ENCODE measurements around the gene PRDM1. TPM values are rescaled to one million over a fixed set of nuclear protein-coding genes. Genes with fewer than 3 reads are reported as not detected.

PRDM1 gene
- total and polyA plus RNA-seq, 8 donors, result 5.5 to 11.1 (median 8.8) TPM

- DNase-seq, result no peak
- H3K9me3 ChIP-seq, result no peaks in the 10 kb centered on the region
- no peaks in the 10 kb centered on the region for H3K27me3 ChIP-seq
- ATAC-seq, result no peak
- peaks cover 0 to 25% of the 10 kb centered on the region in 2 donors for H3K4me1 ChIP-seq
- intact Hi-C loops (cut with DNase I), result no loop called here
- no peak overlapping the region for H3K4me3 ChIP-seq
- no peaks in the 10 kb centered on the region for H3K36me3 ChIP-seq
- H3K27ac ChIP-seq, result no peak overlapping the region
- TF ChIP-seq CTCF (IDR thresholded peaks at IDR 0.05), result no peak
Measured at GRCh38 chr6:106120406-106120805, 34.3 kb downstream of the PRDM1 start.

GRCh38 chr6:106122306-106122918 lies 36.3 kb downstream of the PRDM1 start:
- TF ChIP-seq CTCF (IDR thresholded peaks at IDR 0.05), result no peak
- no peak for DNase-seq
- peaks cover 0 to 23% of the 10 kb centered on the region in 2 donors for H3K4me1 ChIP-seq
- intact Hi-C loops (cut with DNase I), result no loop called here
- no peak overlapping the region for H3K4me3 ChIP-seq
- H3K36me3 ChIP-seq, result no peaks in the 10 kb centered on the region
- H3K9me3 ChIP-seq, result no peaks in the 10 kb centered on the region
- H3K27ac ChIP-seq, result no peak overlapping the region
- ATAC-seq, result no peak
- no peaks in the 10 kb centered on the region for H3K27me3 ChIP-seq

GRCh38 chr6:106122938-106123656 lies 37.0 kb downstream of the PRDM1 start:
- Histone ChIP-seq H3K9me3 (no peaks in the 10 kb centered on the region), H3K4me1 (peaks cover 0 to 17% of the 10 kb centered on the region in 2 donors), H3K27me3 (no peaks in the 10 kb centered on the region), H3K27ac (no peak overlapping the region), H3K4me3 (no peak overlapping the region), H3K36me3 (no peaks in the 10 kb centered on the region)
- intact Hi-C loops (cut with DNase I), result no loop called here
- ATAC-seq (no peak), DNase-seq (no peak)
- TF ChIP-seq CTCF (IDR thresholded peaks at IDR 0.05), result no peak

GRCh38 chr6:106124015-106124414 lies 37.9 kb downstream of the PRDM1 start:
- Histone ChIP-seq H3K27ac (no peak overlapping the region), H3K4me3 (no peak overlapping the region), H3K36me3 (no peaks in the 10 kb centered on the region), H3K9me3 (no peaks in the 10 kb centered on the region), H3K4me1 (peaks cover 0 to 13% of the 10 kb centered on the region in 2 donors), H3K27me3 (no peaks in the 10 kb centered on the region)
- TF ChIP-seq CTCF (IDR thresholded peaks at IDR 0.05), result no peak
- intact Hi-C loops (cut with DNase I), result no loop called here
- DNase-seq (no peak), ATAC-seq (no peak)

All from left lung (tissue), 10 donors.